ENCODE measurements around the gene MCF2L2.

The MCF2L2 gene

DNA sequence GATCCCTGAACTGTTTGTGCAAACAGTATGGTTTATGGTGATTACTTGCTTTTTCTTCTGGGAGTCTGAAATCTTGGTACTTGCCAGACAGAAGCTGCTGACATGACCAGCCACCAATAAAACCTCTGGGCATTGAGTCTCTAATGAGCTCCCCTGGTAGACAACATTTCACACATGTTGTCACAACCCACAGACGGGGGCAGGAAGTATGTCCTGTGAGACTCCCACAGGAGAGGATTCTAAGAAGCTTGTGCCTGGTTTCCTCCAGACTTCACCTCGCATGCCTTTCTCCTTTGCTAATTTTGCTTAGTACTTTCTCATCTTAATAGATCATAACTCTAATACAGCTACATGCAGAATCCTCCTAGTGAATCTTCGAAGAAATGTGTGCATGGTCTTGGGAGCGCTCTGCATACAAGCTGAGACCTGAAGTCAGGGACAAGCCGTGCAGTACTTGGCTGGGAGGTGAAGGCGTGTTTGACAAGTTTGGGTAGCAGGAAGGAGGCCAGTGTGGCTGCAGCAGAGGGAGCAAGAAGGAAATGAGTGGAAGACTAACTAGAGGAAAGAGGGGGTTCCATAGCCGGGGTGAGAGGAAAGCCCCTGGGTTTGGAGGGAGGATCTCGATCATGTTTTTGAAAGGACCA, 126.4 kb downstream of the MCF2L2 start:
- no peak overlapping the region for H3K4me3 ChIP-seq (ENCODE audit: insufficient read length, low read depth)
- H3K9ac ChIP-seq (ENCODE audit: insufficient read length, low read depth), result no peak overlapping the region
- H3K4me1 ChIP-seq (ENCODE audit: insufficient read depth, insufficient read length), result peaks cover 4% of the 10 kb centered on the region
- no peaks in the 10 kb centered on the region for H3K27me3 ChIP-seq (ENCODE audit: insufficient read depth, insufficient read length)
- TF ChIP-seq ZNF274 (IDR thresholded peaks at IDR 0.05; ENCODE audit: low read depth, low read length), result no peak
- TF ChIP-seq SUZ12 (IDR thresholded peaks at IDR 0.05; ENCODE audit: extremely low read depth, insufficient read depth, insufficient read length), result no peak
- no peak for TF ChIP-seq YY1 (IDR thresholded peaks at IDR 0.05; ENCODE audit: insufficient read depth, insufficient read length)
- H3K9me3 ChIP-seq (ENCODE audit: insufficient read depth, low read length), result no peaks in the 10 kb centered on the region
- no peaks in the 10 kb centered on the region for H3K36me3 ChIP-seq (ENCODE audit: insufficient read depth, insufficient read length, low read length)
- DNase-seq (ENCODE audit: low read depth, low spot score), result no peak

DNA sequence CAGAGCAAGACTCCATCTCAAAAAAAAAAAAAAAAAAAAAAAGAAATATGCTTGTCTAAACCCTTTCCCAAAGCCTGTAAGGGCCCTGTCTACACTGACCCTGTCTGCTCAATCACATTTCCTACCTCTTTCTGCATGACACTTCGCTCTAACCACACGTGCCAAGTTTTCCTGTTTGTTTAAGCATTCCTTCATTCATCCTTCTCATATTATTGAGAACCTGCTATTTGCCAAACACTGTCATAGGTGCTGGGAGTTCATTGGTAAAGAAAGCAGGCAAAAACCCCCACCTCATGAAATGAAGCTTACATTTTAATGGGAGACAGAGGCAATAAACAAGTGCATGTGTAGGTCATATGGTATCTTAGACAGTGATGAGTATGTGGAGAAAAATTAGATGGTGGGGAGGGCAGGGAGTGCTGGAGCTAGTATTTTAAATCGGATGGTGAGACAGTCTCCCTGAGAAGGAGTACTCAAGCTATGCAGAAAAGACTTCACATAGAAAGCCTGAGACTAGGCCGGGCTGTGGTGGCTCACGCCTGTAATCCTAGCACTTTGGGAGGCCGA, 127.3 kb downstream of the MCF2L2 start:
- peaks cover 4% of the 10 kb centered on the region for H3K4me1 ChIP-seq (ENCODE audit: insufficient read depth, insufficient read length)
- H3K27me3 ChIP-seq (ENCODE audit: insufficient read depth, insufficient read length), result no peaks in the 10 kb centered on the region
- no peak for DNase-seq (ENCODE audit: low read depth, low spot score)
- TF ChIP-seq YY1 (IDR thresholded peaks at IDR 0.05; ENCODE audit: insufficient read depth, insufficient read length) (no peak), SUZ12 (IDR thresholded peaks at IDR 0.05; ENCODE audit: extremely low read depth, insufficient read depth, insufficient read length) (no peak)
- no peaks in the 10 kb centered on the region for H3K9me3 ChIP-seq (ENCODE audit: insufficient read depth, low read length)
- no peak overlapping the region for H3K4me3 ChIP-seq (ENCODE audit: insufficient read length, low read depth)
- H3K36me3 ChIP-seq (ENCODE audit: insufficient read depth, insufficient read length, low read length), result no peaks in the 10 kb centered on the region
- no peak overlapping the region for H3K9ac ChIP-seq (ENCODE audit: insufficient read length, low read depth)

DNA sequence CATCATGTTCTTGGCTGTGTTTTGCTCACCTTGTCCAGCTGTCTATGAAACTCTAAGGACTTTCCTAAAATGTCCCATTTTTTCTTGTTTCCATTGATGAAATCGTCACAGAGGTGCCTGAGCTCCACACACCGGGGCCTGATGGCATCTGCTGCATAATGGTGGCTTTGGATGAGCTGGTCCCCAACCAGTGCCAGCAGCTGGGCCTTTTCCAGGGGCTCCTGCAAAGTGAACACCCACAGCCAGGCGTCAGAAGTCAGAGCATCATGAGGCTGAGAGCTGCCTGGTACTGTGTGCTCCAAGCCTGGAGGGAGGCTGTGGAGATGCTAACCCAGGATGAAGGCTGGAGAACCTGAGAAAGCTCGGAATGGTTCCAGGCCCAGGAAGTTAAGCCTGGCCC, 128.4 kb downstream of the MCF2L2 start:
- TF ChIP-seq ZNF274 (IDR thresholded peaks at IDR 0.05; ENCODE audit: low read depth, low read length), result no peak
- H3K4me1 ChIP-seq (ENCODE audit: insufficient read depth, insufficient read length), result peaks cover 4% of the 10 kb centered on the region
- H3K4me3 ChIP-seq (ENCODE audit: insufficient read length, low read depth), result no peak overlapping the region
- no peaks in the 10 kb centered on the region for H3K27me3 ChIP-seq (ENCODE audit: insufficient read depth, insufficient read length)
- no peak overlapping the region for H3K9ac ChIP-seq (ENCODE audit: insufficient read length, low read depth)
- no peak for DNase-seq (ENCODE audit: low read depth, low spot score)
- H3K36me3 ChIP-seq (ENCODE audit: insufficient read depth, insufficient read length, low read length), result no peaks in the 10 kb centered on the region
- H3K9me3 ChIP-seq (ENCODE audit: insufficient read depth, low read length), result no peaks in the 10 kb centered on the region

DNA sequence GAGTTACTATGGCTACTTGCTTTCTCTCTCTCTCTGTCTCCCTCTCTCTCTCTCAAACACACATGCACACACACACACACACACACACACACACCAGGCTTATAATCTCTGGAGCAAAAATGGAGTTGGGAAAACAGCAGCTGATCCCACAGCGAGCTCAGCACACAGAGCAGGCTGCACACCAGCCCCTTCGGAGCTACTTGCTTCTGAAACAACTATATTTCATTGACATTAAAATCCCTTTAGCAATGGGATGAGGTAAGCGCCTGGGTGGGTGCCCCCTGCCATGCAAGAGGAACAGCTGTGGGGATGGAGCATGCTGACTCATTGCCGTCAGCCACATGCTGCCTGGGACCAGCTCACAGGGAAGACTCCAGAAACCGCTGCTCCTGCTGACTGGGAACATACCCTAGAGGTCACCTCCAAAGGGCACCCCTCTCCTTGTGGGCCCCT, 129.7 kb downstream of the MCF2L2 start:
- Histone ChIP-seq H3K36me3 (ENCODE audit: insufficient read depth, insufficient read length, low read length) (no peaks in the 10 kb centered on the region), H3K4me3 (ENCODE audit: insufficient read length, low read depth) (no peak overlapping the region), H3K9me3 (ENCODE audit: insufficient read depth, low read length) (no peaks in the 10 kb centered on the region), H3K9ac (ENCODE audit: insufficient read length, low read depth) (no peak overlapping the region), H3K27me3 (ENCODE audit: insufficient read depth, insufficient read length) (no peaks in the 10 kb centered on the region), H3K4me1 (ENCODE audit: insufficient read depth, insufficient read length) (peaks cover 4% of the 10 kb centered on the region)
- no peak for TF ChIP-seq SUZ12 (IDR thresholded peaks at IDR 0.05; ENCODE audit: extremely low read depth, insufficient read depth, insufficient read length)
- no peak for TF ChIP-seq YY1 (IDR thresholded peaks at IDR 0.05; ENCODE audit: insufficient read depth, insufficient read length)
- TF ChIP-seq ZNF274 (IDR thresholded peaks at IDR 0.05; ENCODE audit: low read depth, low read length), result no peak
- DNase-seq (ENCODE audit: low read depth, low spot score), result no peak

DNA sequence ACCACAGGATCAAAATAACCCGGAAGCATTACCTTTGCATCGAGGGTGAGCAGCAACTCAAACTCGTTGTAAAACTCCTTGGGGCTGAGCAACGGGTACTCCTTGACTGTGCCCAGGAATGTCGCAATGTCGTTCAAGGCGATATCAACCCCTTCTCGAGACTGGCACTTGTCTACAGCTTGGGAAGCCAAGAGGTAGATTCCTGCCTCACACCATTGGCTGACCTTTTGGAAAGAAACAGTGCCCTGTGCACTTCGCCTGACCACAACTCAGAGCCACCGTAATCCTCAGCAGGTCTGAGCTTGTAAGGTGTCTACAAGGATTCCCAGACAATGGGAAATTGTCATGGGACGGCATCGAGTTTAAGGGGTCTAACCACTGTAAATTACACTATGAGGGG, 131.5 kb downstream of the MCF2L2 start:
- no peaks in the 10 kb centered on the region for H3K27me3 ChIP-seq (ENCODE audit: insufficient read depth, insufficient read length)
- H3K4me1 ChIP-seq (ENCODE audit: insufficient read depth, insufficient read length), result peaks cover 4% of the 10 kb centered on the region
- TF ChIP-seq YY1 (IDR thresholded peaks at IDR 0.05; ENCODE audit: insufficient read depth, insufficient read length) (no peak), ZNF274 (IDR thresholded peaks at IDR 0.05; ENCODE audit: low read depth, low read length) (no peak), SUZ12 (IDR thresholded peaks at IDR 0.05; ENCODE audit: extremely low read depth, insufficient read depth, insufficient read length) (no peak)
- no peaks in the 10 kb centered on the region for H3K9me3 ChIP-seq (ENCODE audit: insufficient read depth, low read length)
- no peaks in the 10 kb centered on the region for H3K36me3 ChIP-seq (ENCODE audit: insufficient read depth, insufficient read length, low read length)
- H3K4me3 ChIP-seq (ENCODE audit: insufficient read length, low read depth), result no peak overlapping the region
- no peak for DNase-seq (ENCODE audit: low read depth, low spot score)
- H3K9ac ChIP-seq (ENCODE audit: insufficient read length, low read depth), result no peak overlapping the region

DNA sequence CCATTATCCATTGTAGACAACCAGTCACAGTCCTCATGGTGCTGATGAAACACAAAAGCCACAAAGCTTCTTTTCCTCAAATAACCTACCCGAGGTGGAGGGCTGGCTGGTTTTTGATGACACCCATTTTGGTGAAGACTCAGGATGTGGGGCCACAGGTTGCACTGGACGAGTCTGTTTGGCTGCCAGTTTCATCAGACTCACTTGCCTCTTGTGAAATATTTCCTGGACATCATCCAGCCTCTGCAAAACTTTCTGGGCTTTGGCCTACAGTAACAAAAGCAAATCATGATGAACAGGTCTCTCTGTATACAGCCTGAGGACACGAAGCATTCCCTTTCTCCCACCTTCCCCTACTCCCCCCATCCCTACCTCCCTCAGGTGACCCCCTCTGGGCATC, 133.2 kb downstream of the MCF2L2 start:
- TF ChIP-seq YY1 (IDR thresholded peaks at IDR 0.05; ENCODE audit: insufficient read depth, insufficient read length), result no peak
- TF ChIP-seq ZNF274 (IDR thresholded peaks at IDR 0.05; ENCODE audit: low read depth, low read length), result no peak
- TF ChIP-seq SUZ12 (IDR thresholded peaks at IDR 0.05; ENCODE audit: extremely low read depth, insufficient read depth, insufficient read length), result no peak
- Histone ChIP-seq H3K9me3 (ENCODE audit: insufficient read depth, low read length) (no peaks in the 10 kb centered on the region), H3K36me3 (ENCODE audit: insufficient read depth, insufficient read length, low read length) (no peaks in the 10 kb centered on the region), H3K4me3 (ENCODE audit: insufficient read length, low read depth) (no peak overlapping the region), H3K9ac (ENCODE audit: insufficient read length, low read depth) (no peak overlapping the region), H3K27me3 (ENCODE audit: insufficient read depth, insufficient read length) (no peaks in the 10 kb centered on the region), H3K4me1 (ENCODE audit: insufficient read depth, insufficient read length) (peaks cover 4% of the 10 kb centered on the region)
- DNase-seq (ENCODE audit: low read depth, low spot score), result no peak

DNA sequence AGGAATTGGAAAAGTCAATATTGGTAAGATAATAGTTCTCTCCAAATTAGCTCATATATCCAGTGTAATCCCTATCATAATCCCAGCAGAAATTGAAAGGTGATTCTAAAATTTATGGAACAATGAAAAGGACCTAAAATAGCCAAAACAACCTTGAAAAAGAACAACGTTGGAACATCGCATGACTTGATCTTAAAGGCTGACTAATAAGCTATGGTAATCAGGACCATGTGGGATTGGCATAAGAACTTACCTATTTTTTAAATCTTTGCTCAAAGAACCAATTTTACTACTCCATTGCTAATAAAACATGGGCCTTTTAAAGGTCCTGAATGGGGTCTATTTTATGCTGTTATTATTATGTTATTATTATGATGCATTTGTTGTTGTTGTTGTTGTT, 134.5 kb downstream of the MCF2L2 start:
- DNase-seq (ENCODE audit: low read depth, low spot score), result no peak
- peaks cover 4% of the 10 kb centered on the region for H3K4me1 ChIP-seq (ENCODE audit: insufficient read depth, insufficient read length)
- H3K36me3 ChIP-seq (ENCODE audit: insufficient read depth, insufficient read length, low read length), result no peaks in the 10 kb centered on the region
- no peak overlapping the region for H3K9ac ChIP-seq (ENCODE audit: insufficient read length, low read depth)
- no peak overlapping the region for H3K4me3 ChIP-seq (ENCODE audit: insufficient read length, low read depth)
- no peaks in the 10 kb centered on the region for H3K27me3 ChIP-seq (ENCODE audit: insufficient read depth, insufficient read length)
- TF ChIP-seq ZNF274 (IDR thresholded peaks at IDR 0.05; ENCODE audit: low read depth, low read length) (no peak), YY1 (IDR thresholded peaks at IDR 0.05; ENCODE audit: insufficient read depth, insufficient read length) (no peak), SUZ12 (IDR thresholded peaks at IDR 0.05; ENCODE audit: extremely low read depth, insufficient read depth, insufficient read length) (no peak)
- no peaks in the 10 kb centered on the region for H3K9me3 ChIP-seq (ENCODE audit: insufficient read depth, low read length)

Data from NT2/D1 (cell line).